Stimulated activated CD8-positive, alpha-beta memory T cell treated with anti-CD3 and anti-CD28 coated beads, Interleukin-2, amount 100 ng/mL, for 48 hours (primary cell): ENCODE results near the gene ACSM4.

Experiments used
- DNase-seq, 2 donors: peaks; one replicate each; pipeline ENCODE4 v3.0.0-alpha.2; 2020; ENCODE audit warnings: low read depth in 2 of 2

ACSM4 gene

GRCh38 chr12:7339675-7340074 is 35.8 kb downstream of the ACSM4 start:
- DNase-seq: no peak

- no peak for DNase-seq
These were observed 41.1 kb downstream of the ACSM4 start for GRCh38 chr12:7344833-7345606.

GRCh38 chr12:7346551-7347225 is 42.8 kb downstream of the ACSM4 start:
- DNase-seq: no peak

GRCh38 chr12:7349418-7349817 is 45.5 kb downstream of the ACSM4 start:
- DNase-seq: no peak

GRCh38 chr12:7351177-7351576 is 47.3 kb downstream of the ACSM4 start:
- DNase-seq: no peak

GRCh38 chr12:7352661-7353060 is 48.8 kb downstream of the ACSM4 start:
- DNase-seq: no peak

GRCh38 chr12:7354529-7354928 is 50.7 kb downstream of the ACSM4 start:
- DNase-seq: no peak

GRCh38 chr12:7361265-7361664 is 57.4 kb downstream of the ACSM4 start:
- DNase-seq: no peak

GRCh38 chr12:7362734-7363133 is 58.9 kb downstream of the ACSM4 start:
- no peak for DNase-seq

GRCh38 chr12:7369274-7369729 is 65.4 kb downstream of the ACSM4 start:
- no peak for DNase-seq

- no peak for DNase-seq
These were observed 69.4 kb downstream of the ACSM4 start for GRCh38 chr12:7373226-7373625.

GRCh38 chr12:7374423-7375144 is 70.7 kb downstream of the ACSM4 start:
- peak in 1 of 2 donors; percentile 4 for DNase-seq

GRCh38 chr12:7375145-7375543 is 71.3 kb downstream of the ACSM4 start:
- no peak for DNase-seq

GRCh38 chr12:7376196-7376595 is 72.3 kb downstream of the ACSM4 start:
- DNase-seq: no peak
